ENCODE results near the gene FILIP1L.

The FILIP1L gene

DNA sequence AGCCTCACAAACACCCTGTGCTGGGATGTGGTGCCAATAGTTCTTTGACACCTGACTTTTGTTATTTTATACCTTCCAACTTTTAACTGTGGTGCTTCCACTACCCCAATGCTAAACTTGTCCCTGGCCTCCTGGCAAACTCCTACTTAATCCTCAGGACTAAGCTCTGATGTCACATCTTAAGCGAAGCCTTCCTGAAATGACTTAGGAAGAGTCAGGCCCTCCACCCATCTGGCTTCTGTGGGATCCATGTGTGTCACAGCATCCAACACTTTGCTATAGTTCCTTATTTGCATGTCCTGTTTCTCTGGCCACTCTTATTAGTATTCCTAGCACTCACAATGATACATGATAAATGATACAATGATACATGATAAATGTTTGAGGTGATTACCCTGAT is 133.2 kb downstream of the FILIP1L start:
- TF ChIP-seq, protein P1, sequence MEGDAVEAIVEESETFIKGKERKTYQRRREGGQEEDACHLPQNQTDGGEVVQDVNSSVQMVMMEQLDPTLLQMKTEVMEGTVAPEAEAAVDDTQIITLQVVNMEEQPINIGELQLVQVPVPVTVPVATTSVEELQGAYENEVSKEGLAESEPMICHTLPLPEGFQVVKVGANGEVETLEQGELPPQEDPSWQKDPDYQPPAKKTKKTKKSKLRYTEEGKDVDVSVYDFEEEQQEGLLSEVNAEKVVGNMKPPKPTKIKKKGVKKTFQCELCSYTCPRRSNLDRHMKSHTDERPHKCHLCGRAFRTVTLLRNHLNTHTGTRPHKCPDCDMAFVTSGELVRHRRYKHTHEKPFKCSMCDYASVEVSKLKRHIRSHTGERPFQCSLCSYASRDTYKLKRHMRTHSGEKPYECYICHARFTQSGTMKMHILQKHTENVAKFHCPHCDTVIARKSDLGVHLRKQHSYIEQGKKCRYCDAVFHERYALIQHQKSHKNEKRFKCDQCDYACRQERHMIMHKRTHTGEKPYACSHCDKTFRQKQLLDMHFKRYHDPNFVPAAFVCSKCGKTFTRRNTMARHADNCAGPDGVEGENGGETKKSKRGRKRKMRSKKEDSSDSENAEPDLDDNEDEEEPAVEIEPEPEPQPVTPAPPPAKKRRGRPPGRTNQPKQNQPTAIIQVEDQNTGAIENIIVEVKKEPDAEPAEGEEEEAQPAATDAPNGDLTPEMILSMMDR (IDR thresholded peaks at IDR 0.05; ENCODE audit: borderline replicate concordance, insufficient read depth, low read depth, low read length): no peak
- H3K4me3 ChIP-seq (ENCODE audit: low read depth, low read length): no peak overlapping the region

DNA sequence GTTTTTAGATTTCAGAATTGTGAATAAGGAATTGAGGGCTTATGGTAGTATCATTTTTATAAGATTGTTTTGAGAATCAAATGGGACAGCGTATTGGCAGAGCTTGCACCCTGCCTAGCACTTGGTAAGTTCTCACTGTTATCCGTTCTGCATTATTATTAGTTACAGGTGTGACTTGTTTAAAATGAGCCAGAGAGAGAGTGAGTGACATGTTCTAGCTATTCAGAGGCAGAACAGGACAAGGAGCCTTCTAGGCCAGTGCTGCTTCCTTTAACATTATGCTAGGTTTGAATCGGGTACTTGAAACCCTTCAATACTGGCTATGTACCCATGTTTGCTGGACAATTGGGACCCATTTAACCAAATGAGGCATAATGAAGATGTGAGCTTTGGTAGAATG is 133.7 kb downstream of the FILIP1L start:
- TF ChIP-seq, protein P1 (IDR thresholded peaks at IDR 0.05; ENCODE audit: borderline replicate concordance, insufficient read depth, low read depth, low read length): no peak
- no peak overlapping the region for H3K4me3 ChIP-seq (ENCODE audit: low read depth, low read length)

DNA sequence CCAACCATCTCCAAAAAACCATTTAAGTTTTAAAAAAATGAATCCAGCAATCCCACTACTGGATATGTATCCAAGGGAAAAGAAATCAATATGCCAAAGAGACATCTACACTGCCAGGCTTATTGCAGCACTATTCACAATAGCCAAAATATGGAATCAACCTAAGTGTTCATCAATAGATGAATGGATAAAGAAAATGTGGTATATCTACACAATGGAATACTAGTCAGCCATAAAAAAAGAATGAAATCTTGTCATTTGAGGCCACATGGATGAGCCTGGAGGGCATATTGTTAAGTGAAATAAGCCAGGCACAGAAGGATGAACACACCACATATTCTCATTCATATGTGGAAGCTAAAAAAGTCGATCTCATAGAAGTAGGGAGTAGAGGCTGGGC is 136.1 kb downstream of the FILIP1L start:
- no peak overlapping the region for H3K4me3 ChIP-seq (ENCODE audit: low read depth, low read length)
- TF ChIP-seq, protein P1 (IDR thresholded peaks at IDR 0.05; ENCODE audit: borderline replicate concordance, insufficient read depth, low read depth, low read length): no peak

DNA sequence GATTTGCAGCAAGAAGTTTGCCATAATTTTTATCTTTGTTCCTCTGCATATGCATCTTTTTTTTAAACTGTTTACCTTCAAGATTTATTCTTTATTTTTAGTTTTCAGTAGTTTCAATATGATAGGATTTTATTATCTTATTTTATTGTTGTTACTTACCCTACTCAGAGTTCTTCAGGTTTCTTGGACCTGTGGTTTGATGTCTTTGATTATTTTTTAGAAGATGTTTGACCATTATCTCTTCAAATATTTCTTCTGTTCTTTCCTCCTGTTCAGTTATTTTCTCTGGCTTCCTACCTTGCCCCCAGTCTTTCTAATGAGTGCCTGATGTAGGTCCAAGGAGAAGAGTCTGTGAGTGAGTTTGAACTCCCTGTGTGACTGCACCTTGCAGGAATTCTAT is 137.7 kb downstream of the FILIP1L start:
- TF ChIP-seq, protein P1 (IDR thresholded peaks at IDR 0.05; ENCODE audit: borderline replicate concordance, insufficient read depth, low read depth, low read length): no peak
- H3K4me3 ChIP-seq (ENCODE audit: low read depth, low read length): no peak overlapping the region

DNA sequence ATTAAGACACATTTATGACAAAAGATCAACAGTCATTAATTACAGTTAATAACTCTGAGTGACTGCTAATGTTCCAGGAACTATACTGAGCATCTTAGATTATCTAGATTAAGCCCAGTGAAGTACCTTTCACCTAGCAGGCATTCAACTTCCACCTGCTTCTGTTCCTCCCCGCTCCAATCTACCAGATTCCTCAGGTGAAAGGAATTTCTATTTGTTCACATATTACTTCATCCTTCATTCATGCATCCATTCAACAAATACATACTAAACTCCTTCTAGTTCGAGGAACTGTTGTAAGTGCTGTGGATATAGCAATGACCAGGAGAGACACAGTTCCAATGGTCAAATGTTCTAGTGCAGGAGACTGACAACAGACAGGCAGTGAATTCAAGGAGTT is 139.3 kb downstream of the FILIP1L start:
- TF ChIP-seq, protein P1 (IDR thresholded peaks at IDR 0.05; ENCODE audit: borderline replicate concordance, insufficient read depth, low read depth, low read length): no peak
- no peak overlapping the region for H3K4me3 ChIP-seq (ENCODE audit: low read depth, low read length)

DNA sequence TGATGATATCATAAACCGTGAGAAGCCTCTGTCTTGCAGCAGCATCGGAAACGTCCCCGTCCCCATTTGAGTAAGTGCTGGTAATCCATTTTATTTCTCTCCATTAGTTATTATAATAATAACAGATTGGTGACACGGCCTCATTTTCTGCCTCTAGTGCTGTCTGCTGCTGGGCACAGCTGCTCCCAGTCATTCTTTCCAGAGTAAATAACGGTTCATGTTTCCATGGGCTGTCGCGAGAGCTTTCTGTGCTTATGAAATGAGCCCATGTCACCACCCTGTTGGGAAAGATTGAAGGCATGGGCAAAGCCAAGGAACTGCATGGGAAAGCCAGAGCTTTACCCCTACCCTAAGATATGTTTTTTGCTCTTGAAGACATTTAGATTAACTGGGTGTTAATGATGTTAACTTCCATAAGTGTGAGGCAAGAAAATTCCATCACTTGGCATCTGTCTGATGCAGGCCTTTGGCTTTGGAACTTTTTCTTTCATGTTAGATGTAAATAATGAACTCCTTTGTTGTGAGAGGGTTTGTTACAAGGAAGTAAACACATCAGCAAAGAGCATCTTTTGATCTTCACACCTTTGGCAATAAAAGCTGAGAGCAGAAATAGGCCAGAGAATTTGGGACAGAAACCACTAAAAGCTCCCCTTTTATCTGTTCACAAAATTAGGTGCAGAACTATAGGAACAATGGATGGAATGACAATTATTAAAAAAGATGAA is 141.8 kb downstream of the FILIP1L start:
- TF ChIP-seq, protein P1 (IDR thresholded peaks at IDR 0.05; ENCODE audit: borderline replicate concordance, insufficient read depth, low read depth, low read length): no peak
- no peak overlapping the region for H3K4me3 ChIP-seq (ENCODE audit: low read depth, low read length)

DNA sequence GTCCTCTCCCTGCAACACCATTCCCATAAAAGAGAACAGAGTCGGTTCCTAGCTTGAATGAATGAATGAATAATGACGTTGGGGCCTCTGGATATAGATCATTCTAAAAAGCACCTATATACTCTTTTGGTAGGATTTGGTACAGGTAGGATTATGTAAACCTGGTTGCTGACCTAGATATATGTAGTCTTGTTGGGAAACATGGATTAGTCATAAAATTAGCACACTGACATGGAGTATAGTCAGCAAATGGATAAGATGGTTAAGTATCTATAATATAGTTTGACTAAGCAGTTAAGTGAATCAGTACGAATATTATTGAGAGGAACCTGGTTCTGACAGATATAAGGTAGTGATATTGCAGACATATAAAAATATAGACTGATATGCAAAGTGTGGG is 142.5 kb downstream of the FILIP1L start:
- H3K4me3 ChIP-seq (ENCODE audit: low read depth, low read length): no peak overlapping the region
- TF ChIP-seq, protein P1 (IDR thresholded peaks at IDR 0.05; ENCODE audit: borderline replicate concordance, insufficient read depth, low read depth, low read length): no peak

Data from GM12875 (cell line).